ENCODE measurements around the gene TTYH3.
"Not testable (repeated sequence)": the region's sequence is repeated elsewhere in the genome, so short reads cannot be mapped to it uniquely, and the experiment has no call there.

Gene TTYH3

GRCh38 chr7:2603044-2603965 is 28.5 kb upstream of the TTYH3 start:
- DNase-seq (ENCODE audit: low spot score) = no peak

DNA sequence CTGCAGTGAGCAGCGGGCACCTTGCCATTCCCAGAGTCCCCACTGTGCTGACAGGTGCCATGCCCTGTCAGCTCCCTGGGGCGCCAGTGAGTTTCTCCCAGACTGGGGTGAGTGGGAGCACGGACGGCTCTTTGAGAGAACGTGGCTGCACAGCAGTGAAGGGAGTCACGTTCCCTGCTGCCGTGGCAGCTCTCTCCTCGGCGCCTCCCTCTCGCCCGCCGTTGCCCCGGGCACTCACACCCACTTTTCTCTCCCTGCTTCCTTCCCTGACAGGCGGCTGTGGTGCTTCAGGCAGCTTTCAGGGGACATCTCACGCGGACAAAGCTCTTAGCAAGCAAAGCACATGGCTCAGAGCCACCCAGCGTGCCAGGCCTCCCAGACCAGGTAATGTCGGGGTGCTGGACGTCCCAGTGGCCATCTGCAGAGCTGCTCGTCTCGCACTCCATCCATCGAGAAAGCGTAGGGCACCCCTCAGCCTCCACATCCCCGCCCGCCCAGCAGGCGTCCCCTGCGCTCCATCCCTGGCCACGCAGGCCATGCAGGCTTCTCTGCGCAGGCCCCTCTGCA is 27.1 kb upstream of the TTYH3 start:
- no peak for DNase-seq (ENCODE audit: low spot score)

DNA sequence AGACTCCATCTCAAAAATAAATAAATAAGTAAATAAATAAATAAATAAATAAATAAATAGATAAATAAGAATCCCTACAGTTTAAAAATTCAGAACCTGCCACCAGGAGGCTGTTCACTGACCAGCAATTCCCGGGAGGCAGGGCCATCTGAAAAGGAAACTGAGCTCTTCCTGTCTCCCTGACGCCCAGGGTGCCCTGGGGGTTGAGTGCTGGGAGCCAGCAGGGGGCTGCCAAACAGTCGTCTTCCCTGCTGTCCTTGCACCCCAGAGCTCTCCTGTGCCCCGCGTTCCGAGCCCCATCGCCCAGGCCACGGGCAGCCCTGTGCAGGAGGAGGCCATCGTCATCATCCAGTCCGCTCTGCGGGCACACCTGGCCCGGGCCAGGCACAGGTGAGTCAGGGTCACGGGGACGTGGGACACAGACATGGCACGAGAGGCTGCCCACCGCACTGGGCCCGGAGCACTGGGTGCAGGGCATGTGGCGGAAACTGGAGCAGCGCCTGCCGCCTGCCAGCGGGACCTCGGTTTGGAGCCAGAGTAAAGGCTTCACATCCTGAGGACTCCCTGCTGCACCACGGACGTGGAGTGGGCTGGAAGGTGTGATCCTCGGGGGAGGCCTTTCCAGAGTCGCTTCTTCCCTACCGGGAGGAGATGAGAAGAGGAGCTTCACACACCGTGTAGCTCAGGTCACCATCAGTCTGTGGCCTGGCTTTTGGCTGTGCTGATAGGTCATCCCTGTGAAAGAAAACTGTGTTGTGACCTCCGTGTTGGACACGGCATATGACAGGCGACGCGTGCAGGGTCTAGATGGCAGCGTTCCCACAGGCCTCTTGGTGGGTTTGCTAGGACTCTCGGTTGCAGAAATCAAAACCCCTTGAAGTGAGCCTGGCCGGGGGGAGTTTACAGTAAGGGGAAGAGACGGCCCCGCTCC is 25.9 kb upstream of the TTYH3 start:
- no peak for DNase-seq (ENCODE audit: low spot score)

- no peak for DNase-seq (ENCODE audit: low spot score)
Observed at GRCh38 chr7:2606539-2606936, 25.2 kb upstream of the TTYH3 start.

DNA sequence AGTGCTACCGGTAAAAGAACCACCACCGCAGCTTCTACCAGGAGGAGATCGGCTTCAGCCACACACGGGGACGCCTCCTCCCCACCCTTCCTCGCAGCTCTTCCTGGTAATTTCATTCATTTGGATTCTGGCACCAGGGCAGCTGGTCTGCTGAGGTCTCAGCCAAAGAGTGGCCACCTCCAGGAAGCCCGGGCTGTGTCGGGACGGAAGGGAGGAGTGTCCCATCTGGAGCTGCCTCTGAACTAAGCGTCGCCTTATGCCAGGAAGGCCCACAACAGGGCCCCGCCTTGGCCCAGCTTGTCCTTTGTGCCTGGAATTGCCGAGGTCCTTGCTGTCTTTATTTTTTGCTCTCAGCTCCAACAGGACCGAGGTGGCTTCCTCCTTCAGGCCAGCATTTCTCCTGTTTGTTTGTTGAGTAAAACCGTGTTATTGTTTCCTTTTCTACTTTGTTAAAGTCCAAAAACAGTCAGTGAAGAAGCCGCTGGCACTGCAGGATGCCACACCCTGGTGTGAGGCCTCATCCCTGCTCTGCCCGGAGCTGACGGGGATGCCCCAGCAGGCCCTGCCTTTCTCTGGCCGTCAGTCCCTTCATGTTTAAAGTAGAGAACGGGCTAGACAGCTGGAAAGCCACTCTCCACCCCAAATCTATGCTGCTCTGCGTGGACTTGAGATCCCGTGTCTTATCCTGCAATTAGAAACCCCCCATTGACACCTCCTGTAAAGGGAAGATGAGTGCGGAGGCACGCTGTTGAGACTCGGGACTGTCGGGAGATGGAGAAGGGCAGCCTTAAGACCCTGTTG is 24.5 kb upstream of the TTYH3 start:
- no peak for DNase-seq (ENCODE audit: low spot score)

DNA sequence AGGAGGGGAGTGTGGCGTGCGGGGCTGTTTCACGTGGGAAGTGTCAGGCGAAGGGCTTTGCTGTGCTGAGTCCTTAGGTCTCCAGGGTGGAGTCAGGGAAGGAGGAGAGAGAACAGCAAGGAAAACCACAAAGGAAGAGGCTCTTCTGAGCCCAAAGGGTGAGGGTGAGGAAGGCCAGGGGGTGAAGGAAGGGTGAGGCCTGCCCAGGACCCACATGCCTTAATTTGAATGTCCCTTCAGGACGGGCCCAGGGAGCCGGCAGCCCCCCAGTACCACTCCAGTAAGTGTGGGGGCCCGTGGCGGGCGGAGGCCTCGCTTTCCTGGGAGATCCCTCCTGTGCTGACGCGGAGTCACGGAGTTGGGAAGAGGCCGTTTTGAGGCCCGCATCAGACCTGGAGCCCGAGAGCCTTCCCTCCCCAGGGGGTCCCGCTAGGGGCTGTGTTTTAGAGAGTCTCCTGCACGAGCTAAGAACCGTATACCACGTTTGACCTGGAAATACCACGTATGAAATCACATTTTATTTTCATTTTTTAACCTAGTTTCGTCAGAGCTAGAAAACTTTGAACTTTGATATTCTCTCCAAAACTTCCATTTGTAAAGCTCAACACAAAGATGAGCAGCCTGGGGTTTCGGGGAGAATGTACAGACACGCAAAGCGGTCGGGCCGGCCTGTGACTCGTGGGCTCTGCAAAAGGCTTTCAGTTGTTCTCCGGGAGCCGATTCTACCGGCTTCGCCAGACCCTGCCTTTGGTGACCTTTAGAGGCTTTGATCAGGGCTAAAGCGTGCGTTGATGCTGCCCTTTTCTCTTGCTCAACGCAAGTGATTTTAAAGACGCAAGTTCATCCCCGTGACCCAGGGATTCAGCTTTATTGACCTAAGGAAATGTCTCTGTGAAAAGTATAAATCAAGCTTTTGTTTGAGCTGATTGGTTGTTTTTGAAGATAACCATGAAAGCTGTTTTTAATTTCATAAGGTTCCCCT is 23.6 kb upstream of the TTYH3 start:
- no peak for DNase-seq (ENCODE audit: low spot score)

- peak; percentile 76 for DNase-seq (ENCODE audit: low spot score)
Observed at GRCh38 chr7:2608921-2609411, 22.8 kb upstream of the TTYH3 start.

DNA sequence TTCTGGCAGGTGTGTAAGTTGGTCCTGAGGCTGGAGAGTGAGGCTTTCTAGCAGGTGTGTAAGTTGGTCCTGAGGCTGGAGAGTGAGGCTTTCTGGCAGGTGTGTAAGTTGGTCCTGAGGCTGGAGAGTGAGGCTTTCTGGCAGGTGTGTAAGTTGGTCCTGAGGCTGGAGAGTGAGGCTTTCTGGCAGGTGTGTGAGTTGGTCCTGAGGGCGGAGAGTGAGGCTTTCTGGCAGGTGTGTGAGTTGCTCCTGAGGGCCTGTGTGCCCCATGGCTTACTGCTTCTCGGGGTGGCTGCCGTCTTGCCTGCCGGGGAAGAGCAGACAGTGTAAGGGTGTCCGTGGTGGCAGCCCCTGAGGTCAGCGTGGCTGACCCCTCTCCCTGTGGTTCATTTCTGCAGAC is 22.1 kb upstream of the TTYH3 start:
- DNase-seq (ENCODE audit: low spot score) = not testable (repeated sequence)

- no peak for DNase-seq (ENCODE audit: low spot score)
Observed at GRCh38 chr7:2610466-2610865, 21.3 kb upstream of the TTYH3 start.

GRCh38 chr7:2610898-2611297 is 20.9 kb upstream of the TTYH3 start:
- DNase-seq (ENCODE audit: low spot score) = no peak

DNA sequence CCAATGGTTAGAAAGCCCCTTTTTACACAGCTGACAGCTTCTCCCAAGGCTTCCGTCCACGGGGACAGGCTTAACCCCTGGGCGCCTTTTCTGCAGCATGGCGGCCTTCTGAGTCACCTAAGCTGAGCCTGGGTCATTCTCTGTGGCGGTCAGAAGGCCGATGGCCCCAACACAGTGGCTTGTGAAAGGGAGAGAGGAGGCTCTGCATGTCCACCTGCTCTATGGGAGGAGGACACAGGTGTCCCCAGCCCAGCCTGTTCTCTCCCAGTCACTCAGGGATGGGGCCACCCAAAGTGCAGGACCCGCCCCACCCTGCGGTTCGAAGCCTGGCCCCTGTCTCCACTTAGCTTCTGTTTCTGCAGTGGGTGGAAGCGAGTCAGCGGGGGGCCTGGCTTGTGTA is 20.4 kb upstream of the TTYH3 start:
- DNase-seq (ENCODE audit: low spot score) = no peak

DNA sequence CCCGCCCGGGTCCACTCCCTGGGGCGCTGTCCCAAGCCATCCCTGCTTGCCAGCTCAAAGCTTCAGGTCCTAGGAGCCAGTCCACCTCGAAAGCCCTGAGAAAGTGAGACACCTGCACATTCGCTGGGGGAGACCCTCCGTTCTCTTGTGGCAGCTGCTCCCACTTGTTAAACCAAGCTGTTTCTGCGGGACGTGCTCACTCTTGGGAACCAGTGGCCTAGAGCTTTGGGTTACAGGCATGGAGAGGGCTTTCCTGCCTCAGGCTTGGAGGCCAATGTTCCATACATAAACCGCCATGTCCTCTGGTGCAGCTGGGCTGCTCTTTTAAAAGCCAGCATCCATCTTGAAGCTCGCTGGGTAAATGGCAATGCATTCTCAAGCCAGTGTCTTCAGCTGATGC is 19.9 kb upstream of the TTYH3 start:
- DNase-seq (ENCODE audit: low spot score) = no peak

DNA sequence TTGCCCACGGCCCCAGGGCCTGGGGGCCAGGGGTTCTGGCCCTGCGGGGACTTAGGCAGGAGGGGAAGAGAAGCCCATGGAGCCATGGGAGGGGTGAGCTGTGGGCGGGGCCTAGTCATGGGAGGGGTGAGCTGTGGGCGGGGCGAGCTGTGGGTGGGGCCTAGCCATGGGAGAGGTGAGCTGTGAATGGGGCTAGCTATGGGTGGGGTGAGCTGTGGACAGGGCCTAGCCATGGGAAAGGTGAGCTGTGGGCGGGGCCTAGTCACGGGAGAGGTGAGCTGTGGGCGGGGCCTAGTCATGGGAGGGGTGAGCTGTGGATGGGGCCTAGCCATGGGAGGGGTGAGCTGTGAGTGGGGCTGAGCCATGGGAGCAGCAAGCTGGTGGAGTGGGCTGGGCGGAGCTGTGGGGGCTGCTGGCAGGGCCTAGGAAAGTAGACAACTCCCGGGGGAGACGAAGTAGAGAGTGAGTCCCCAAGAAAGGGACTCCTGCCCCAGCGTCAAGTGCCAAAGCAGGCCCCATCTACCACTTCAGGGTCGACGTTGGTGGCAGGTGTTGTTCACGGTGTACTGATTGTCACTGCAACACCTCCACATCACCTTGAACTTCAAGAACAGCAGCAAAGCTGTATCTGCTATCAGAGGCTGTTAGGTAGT is 19.2 kb upstream of the TTYH3 start:
- DNase-seq (ENCODE audit: low spot score) = no peak

GRCh38 chr7:2613098-2613930 is 18.5 kb upstream of the TTYH3 start:
- DNase-seq (ENCODE audit: low spot score) = no peak

DNA sequence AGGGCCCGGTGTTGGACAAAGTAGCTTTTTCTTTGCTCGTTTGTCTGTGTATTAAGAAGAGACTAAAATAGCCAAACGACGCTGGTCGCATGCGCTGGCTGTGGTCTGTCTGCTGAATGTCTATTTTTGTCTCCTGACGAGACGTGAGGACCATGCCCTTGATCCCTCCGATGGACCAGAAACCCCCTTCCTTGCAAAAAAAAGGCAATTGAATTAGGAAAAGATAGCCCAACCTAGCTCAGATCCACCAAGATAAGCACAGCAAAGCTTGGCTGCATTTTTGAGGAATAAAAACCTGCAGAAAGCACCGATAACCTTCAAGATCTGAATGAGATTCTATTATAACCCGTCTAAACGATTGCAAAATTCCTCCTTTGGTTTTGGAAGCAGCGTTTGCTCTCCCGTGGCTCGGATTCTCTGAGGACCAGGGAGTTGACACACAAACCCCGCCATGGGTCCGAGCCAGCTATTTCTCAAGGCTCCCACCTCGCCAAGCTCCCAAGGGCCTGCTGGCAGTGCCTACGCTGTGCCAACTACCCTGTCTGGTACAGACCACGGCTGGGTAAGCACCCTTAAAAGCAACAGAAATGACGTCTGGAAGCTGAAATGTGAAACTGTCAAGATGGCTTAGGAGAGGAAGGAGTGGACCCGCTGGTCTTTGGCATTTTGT is 17.7 kb upstream of the TTYH3 start:
- DNase-seq (ENCODE audit: low spot score) = no peak

DNA sequence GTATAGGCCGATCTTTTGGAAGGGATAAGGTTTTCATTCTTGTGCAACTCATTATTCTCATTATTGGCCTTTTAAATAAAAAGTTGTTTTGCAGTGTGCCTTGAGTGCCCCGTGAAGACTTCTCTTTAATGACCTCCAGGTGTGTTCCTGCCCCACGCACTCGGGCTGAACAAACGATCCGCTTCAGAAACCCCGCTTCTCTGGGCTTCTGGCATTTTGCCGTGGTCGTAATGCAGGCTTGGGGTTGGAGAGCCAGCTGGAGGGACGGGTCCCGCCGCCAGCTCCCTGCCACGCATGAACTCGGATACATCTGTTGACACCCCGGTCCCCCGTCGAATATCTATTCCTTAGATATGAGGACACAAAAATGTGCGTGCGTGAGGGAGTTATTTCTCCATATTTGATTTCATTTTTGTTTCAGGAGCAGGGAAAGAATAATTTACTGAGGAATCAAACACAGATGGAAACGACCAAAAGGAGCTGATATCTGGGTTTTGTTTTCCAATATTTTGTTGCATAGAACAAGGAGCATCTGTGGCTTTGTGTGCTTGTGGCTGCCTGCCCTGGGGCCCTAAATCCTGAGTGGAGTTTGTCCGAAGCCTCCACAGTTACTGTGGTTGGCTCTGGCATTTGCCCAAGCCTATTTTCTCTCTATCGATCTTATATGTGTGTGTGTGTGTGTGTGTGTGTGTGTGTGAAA is 17.0 kb upstream of the TTYH3 start:
- no peak for DNase-seq (ENCODE audit: low spot score)

Measured in HuH-7.5 (cell line).